SK-N-SH (cell line): ENCODE measurements around the gene PDE4D. TPM values are rescaled to one million over a fixed set of nuclear protein-coding genes. Genes with fewer than 3 reads are reported as not detected.

ENCODE experiments used
- CTCF ChIA-PET: fragments of 300-600, 350-600 bp; formaldehyde crosslinking; extraction: SDS; loops from one replicate; lab custom pipeline; 2021; lab: Yijun Ruan, JAX
- POLR2A ChIA-PET: fragments of 350-600 bp; sonication (Branson Sonifier 250); formaldehyde crosslinking; extraction: SDS; loops from one replicate; lab custom pipeline; 2020; ENCODE audit warnings: antibody characterized with exemption, inconsistent platforms; lab: Yijun Ruan, JAX
- DNase-seq: peaks from one replicate; pipeline ENCODE4 v3.0.0; 2012
- H2AFZ ChIP-seq: fragments of 200-600 bp; sonication (generic); 2 replicates; pipeline ENCODE4 v1.8.1; 2016; ENCODE audit warnings: antibody characterized with exemption, mild to moderate bottlenecking, low read depth
- H3F3A ChIP-seq: fragments of 200-600 bp; sonication (generic); replicated peaks from 2 replicates; pipeline ENCODE3; 2016; ENCODE audit warnings: antibody characterized with exemption, mild to moderate bottlenecking; ENCODE audit not compliant: insufficient read depth
- H3K27ac ChIP-seq, 2 experiments: fragments of 200-500 bp in 1 of 2; fragments of 200-600 bp in 1 of 2; sonication (Bioruptor generic) in 1 of 2; sonication (generic), shearing (Covaris generic) in 1 of 2; 2 replicates each; pipeline versions ENCODE4 v1.5.1 to v1.6.1; 2014 to 2016; ENCODE audit warnings: low read depth in 2 of 2, inconsistent platforms in 1 of 2, low read length in 1 of 2, mild to moderate bottlenecking in 1 of 2, mixed read lengths in 1 of 2
- H3K27me3 ChIP-seq: fragments of 200-600 bp; sonication (generic), shearing (Covaris generic); 2 replicates; pipeline ENCODE4 v1.6.1; 2016; ENCODE audit warnings: mixed run types; ENCODE audit not compliant: insufficient read depth
- H3K36me3 ChIP-seq, 2 experiments: fragments of 200-500 bp in 1 of 2; fragments of 200-600 bp in 1 of 2; sonication (Bioruptor generic) in 1 of 2; sonication (generic) in 1 of 2; replicated peaks in 1 of 2; 2 replicates each; pipeline versions ENCODE3 to v1.5.1; 2014 to 2016; ENCODE audit warnings: low read length in 1 of 2, mild to moderate bottlenecking in 1 of 2; ENCODE audit not compliant: insufficient read depth in 2 of 2, control insufficient read depth in 1 of 2
- H3K4me1 ChIP-seq, 2 experiments: fragments of 200-500 bp in 1 of 2; fragments of 200-600 bp in 1 of 2; sonication (Bioruptor generic) in 1 of 2; sonication (generic), shearing (Covaris generic) in 1 of 2; 2 replicates each; pipeline versions ENCODE4 v1.5.1 to v1.6.1; 2014 to 2016; ENCODE audit warnings: low read depth in 1 of 2, low read length in 1 of 2, mixed run types in 1 of 2; ENCODE audit not compliant: insufficient read depth in 2 of 2, control insufficient read depth in 1 of 2
- H3K4me2 ChIP-seq: fragments of 200-600 bp; sonication (generic), shearing (Covaris generic); 2 replicates; pipeline ENCODE4 v1.6.1; 2017; ENCODE audit warnings: mixed run types
- H3K4me3 ChIP-seq, 2 experiments: fragments of 200-500 bp in 1 of 2; fragments of 200-600 bp in 1 of 2; sonication (Bioruptor generic) in 1 of 2; sonication (generic), shearing (Covaris generic) in 1 of 2; 2 replicates each; pipeline versions ENCODE4 v1.5.1 to v1.8.1; 2014 to 2016; ENCODE audit warnings: low read depth in 2 of 2, inconsistent platforms in 1 of 2, low read length in 1 of 2, mild to moderate bottlenecking in 1 of 2, mixed read lengths in 1 of 2, moderate library complexity in 1 of 2
- H3K79me2 ChIP-seq: fragments of 200-600 bp; sonication (generic); 2 replicates; pipeline ENCODE4 v1.8.1; 2017; ENCODE audit warnings: mild to moderate bottlenecking; ENCODE audit not compliant: insufficient read depth
- H3K9ac ChIP-seq: fragments of 200-600 bp; sonication (generic); 2 replicates; pipeline ENCODE4 v1.6.1; 2017; ENCODE audit warnings: mixed run types
- H3K9me2 ChIP-seq: fragments of 200-600 bp; sonication (generic); 2 replicates; pipeline ENCODE4 v1.6.1; 2017; ENCODE audit warnings: mixed run types
- H3K9me3 ChIP-seq: fragments of 200-600 bp; sonication (generic); 2 replicates; pipeline ENCODE4 v1.6.1; 2017; ENCODE audit warnings: mixed run types, mild to moderate bottlenecking, moderate library complexity
- H4K20me1 ChIP-seq: fragments of 200-600 bp; sonication (generic); 2 replicates; pipeline ENCODE4 v1.6.1; 2017; ENCODE audit warnings: mild to moderate bottlenecking, mixed run types; ENCODE audit not compliant: insufficient read depth
- CHD2 ChIP-seq: fragments of 150-350 bp; IDR thresholded peaks from 2 replicates; pipeline ENCODE4 v1.6.1; 2018; ENCODE audit warnings: low read length; ENCODE audit not compliant: partially characterized antibody
- CTCF ChIP-seq: fragments of 200-600 bp; sonication (generic); IDR thresholded peaks from 2 replicates; pipeline ENCODE4 v1.6.1; 2017; ENCODE audit warnings: antibody characterized with exemption, mild to moderate bottlenecking, moderate library complexity
- EP300 ChIP-seq, 2 experiments: IDR thresholded peaks; 2 replicates each; pipeline versions ENCODE4 v1.4.0 to v1.6.1; 2012; ENCODE audit warnings: borderline replicate concordance in 1 of 2, low read depth in 1 of 2, low read length in 1 of 2
- GATA2 ChIP-seq: sonication (generic); formaldehyde crosslinking; IDR thresholded peaks from 2 replicates; pipeline ENCODE4 v1.5.0; 2020; ENCODE audit warnings: mild to moderate bottlenecking, missing genetic modification reagents
- PBX3 ChIP-seq: IDR thresholded peaks from 2 replicates; pipeline ENCODE4; 2012
- RCOR1 ChIP-seq: fragments of 150-350 bp; IDR thresholded peaks from 2 replicates; pipeline ENCODE4 v1.6.1; 2017; ENCODE audit warnings: antibody characterized with exemption, low read length
- RXRA ChIP-seq: IDR thresholded peaks from 2 replicates; pipeline ENCODE4 v1.4.0; 2012; ENCODE audit warnings: low read depth, mild to moderate bottlenecking, borderline replicate concordance
- TAF1 ChIP-seq: IDR thresholded peaks from 2 replicates; pipeline ENCODE4 v1.6.1; 2012; ENCODE audit warnings: low read depth, mild to moderate bottlenecking, low read length, moderate library complexity, borderline replicate concordance
- TCF12 ChIP-seq: IDR thresholded peaks from 2 replicates; pipeline ENCODE4 v1.4.0; 2012
- TEAD4 ChIP-seq: IDR thresholded peaks from 2 replicates; pipeline ENCODE4 v1.4.0; 2012; ENCODE audit warnings: mild to moderate bottlenecking, borderline replicate concordance; ENCODE audit not compliant: insufficient read depth
- YY1 ChIP-seq: IDR thresholded peaks from 2 replicates; pipeline ENCODE4 v1.4.0; 2012; ENCODE audit warnings: low read depth, mild to moderate bottlenecking
- ZBTB33 ChIP-seq: IDR thresholded peaks from 2 replicates; pipeline ENCODE4 v1.4.0; 2012; ENCODE audit warnings: low read depth, borderline replicate concordance
- WGBS: methylation state at CpG from one replicate; pipeline ENCODE4 v1.1.6; 2017; ENCODE audit warnings: low lambda C conversion rate; 5-methylcytosine and 5-hydroxymethylcytosine counted together
- polyA plus RNA-seq, 3 experiments: library from polyadenylated mRNA; depleted of rRNA; stranded (reverse); fragments of >200 nt; gene quantifications; 2 replicates each; pipeline ENCODE4 v1.2.3, GENCODE V29; 2012

The PDE4D gene
- polyA plus RNA-seq, 1 of the 3 experiments (the other 2 are of a cell fraction) = 2.4 TPM

- WGBS = 27% methylated on average over 3 of the region's 3 CpGs
- H3K27me3 ChIP-seq = no peaks in the 10 kb centered on the region
- POLR2A ChIA-PET = no interaction called here
Measured at GRCh38 chr5:59905188-59905587, 11.7 kb upstream of the PDE4D start.

More at GRCh38 chr5:59905188-59905587, 11.7 kb upstream of the PDE4D start:
- peaks cover 0 to 2% of the 10 kb centered on the region in 2 experiments; a peak in 1 of 4 replicates for H3K4me1 ChIP-seq
- DNase-seq = no peak
- H3K9ac ChIP-seq = no peak overlapping the region
- no peaks in the 10 kb centered on the region for H3K9me2 ChIP-seq
- TF ChIP-seq CTCF (no peak), TEAD4 (peak; percentile 42; the same call in 1 of the 2 replicates), PBX3 (peak; percentile 42), CHD2 (no peak), EP300 (IDR thresholded peaks at IDR 0.05; ENCODE audit: borderline replicate concordance in 1 of 2, low read depth in 1 of 2, low read length in 1 of 2) (peak; percentile 30 to 66; a peak in 3 of 4 replicates), RCOR1 (no peak; the same call in none of the 2 replicates), YY1 (no peak), RXRA (no peak), GATA2 (CRISPR knock-in tag) (0 out of 2 replicates have a peak, but pooled peaks have one; percentile 21), TAF1 (no peak), TCF12 (0 out of 2 replicates have a peak, but pooled peaks have one; percentile 47), ZBTB33 (no peak)
- H2AFZ ChIP-seq = no peak overlapping the region
- H3K9me3 ChIP-seq = no peaks in the 10 kb centered on the region
- H3K27ac ChIP-seq = no peak overlapping the region
- no peak overlapping the region for H3K4me3 ChIP-seq
- H3F3A ChIP-seq = no peaks in the 10 kb centered on the region
- no peaks in the 10 kb centered on the region for H3K36me3 ChIP-seq
- no peaks in the 10 kb centered on the region for H4K20me1 ChIP-seq
- CTCF ChIA-PET = interaction anchor here (1.3 to 3.3 kb wide), 2 partner anchors 11 to 95 kb away, joined by 4 to 14 read pairs; partner anchors contain the start of gene PDE4D
- no peaks in the 10 kb centered on the region for H3K79me2 ChIP-seq
- no peak overlapping the region for H3K4me2 ChIP-seq
